HG03432 (cell line): ENCODE data around the gene CHML.
A peak's percentile ranks its signal among the peaks of the same experiment; 100 is the strongest.

Source experiments
- ATAC-seq: cut with Tn5 transposase; IDR thresholded peaks from one replicate; pipeline ENCODE4 v1.9.1; 2021; ENCODE audit warnings: mild to moderate bottlenecking, moderate library complexity; ENCODE audit not compliant: unreplicated experiment

Gene CHML

GRCh38 chr1:241646201-241646600, 6.0 kb upstream of the CHML start:
- no peak for ATAC-seq

- ATAC-seq = no peak
These were observed 5.0 kb upstream of the CHML start for GRCh38 chr1:241645199-241645598.

- ATAC-seq = no peak
These were observed 4.1 kb upstream of the CHML start for GRCh38 chr1:241644259-241644658.

GRCh38 chr1:241642593-241642944, 2.4 kb upstream of the CHML start:
- ATAC-seq = no peak

GRCh38 chr1:241641773-241642592, 1.8 kb upstream of the CHML start:
- ATAC-seq = no peak

GRCh38 chr1:241640867-241641622, 876 bp upstream of the CHML start:
- no peak for ATAC-seq

- peak; percentile 50 for ATAC-seq
These were observed 483 bp downstream of the CHML start for GRCh38 chr1:241639623-241640148.

GRCh38 chr1:241638909-241639622, 1.1 kb downstream of the CHML start:
- ATAC-seq = no peak

GRCh38 chr1:241638099-241638682, 2.0 kb downstream of the CHML start:
- no peak for ATAC-seq

- no peak for ATAC-seq
These were observed 2.6 kb downstream of the CHML start for GRCh38 chr1:241637604-241638003.

- no peak for ATAC-seq
These were observed 3.1 kb downstream of the CHML start for GRCh38 chr1:241637046-241637590.

GRCh38 chr1:241636291-241636690, 3.9 kb downstream of the CHML start:
- no peak for ATAC-seq

GRCh38 chr1:241635556-241636152, 4.5 kb downstream of the CHML start:
- ATAC-seq = no peak

GRCh38 chr1:241632987-241633386, 7.2 kb downstream of the CHML start:
- ATAC-seq = no peak

GRCh38 chr1:241631674-241632073, 8.5 kb downstream of the CHML start:
- no peak for ATAC-seq

GRCh38 chr1:241630899-241631298, 9.3 kb downstream of the CHML start:
- no peak for ATAC-seq

- no peak for ATAC-seq
These were observed 9.7 kb downstream of the CHML start for GRCh38 chr1:241630476-241630875.

GRCh38 chr1:241630005-241630404, 10.2 kb downstream of the CHML start:
- ATAC-seq = no peak

- ATAC-seq = peak; percentile 82
These were observed 12.5 kb downstream of the CHML start for GRCh38 chr1:241627453-241628259.

GRCh38 chr1:241624935-241625334, 15.2 kb downstream of the CHML start:
- ATAC-seq = no peak
